GM11168 (cell line): ENCODE results near the gene RTN4RL2.
"Not testable (repeated sequence)": the region's sequence is repeated elsewhere in the genome, so short reads cannot be mapped to it uniquely, and the experiment has no call there.

Source experiments
- in situ Hi-C: fragments of 300-500 bp; cut with MboI; formaldehyde crosslinking; loops from one replicate; pipeline ENCODE4 v1.12.0; 2022; ENCODE audit warnings: low sequenced_read_pairs; ENCODE audit not compliant: unreplicated experiment

RTN4RL2 gene

DNA sequence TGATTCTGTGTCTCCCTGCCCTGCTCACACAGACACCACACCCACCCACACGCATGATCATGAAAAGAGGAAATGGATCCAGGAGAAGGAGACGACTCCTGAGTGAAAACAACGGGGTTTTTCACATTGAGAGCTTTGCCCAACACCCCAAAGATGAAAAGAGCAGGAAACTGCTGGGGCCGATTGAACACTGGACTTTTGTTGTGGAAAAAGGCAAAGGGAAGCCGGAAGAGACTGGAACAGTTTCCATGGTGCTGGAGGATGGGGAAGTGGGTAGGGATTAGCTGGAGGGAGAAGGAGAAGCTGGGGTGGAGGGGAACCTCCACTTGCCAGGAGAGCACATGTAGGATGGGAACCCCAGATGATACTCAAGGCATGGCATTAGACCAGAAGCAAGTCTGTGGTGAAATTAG, 28.2 kb upstream of the RTN4RL2 start:
- in situ Hi-C loops = no loop called here

DNA sequence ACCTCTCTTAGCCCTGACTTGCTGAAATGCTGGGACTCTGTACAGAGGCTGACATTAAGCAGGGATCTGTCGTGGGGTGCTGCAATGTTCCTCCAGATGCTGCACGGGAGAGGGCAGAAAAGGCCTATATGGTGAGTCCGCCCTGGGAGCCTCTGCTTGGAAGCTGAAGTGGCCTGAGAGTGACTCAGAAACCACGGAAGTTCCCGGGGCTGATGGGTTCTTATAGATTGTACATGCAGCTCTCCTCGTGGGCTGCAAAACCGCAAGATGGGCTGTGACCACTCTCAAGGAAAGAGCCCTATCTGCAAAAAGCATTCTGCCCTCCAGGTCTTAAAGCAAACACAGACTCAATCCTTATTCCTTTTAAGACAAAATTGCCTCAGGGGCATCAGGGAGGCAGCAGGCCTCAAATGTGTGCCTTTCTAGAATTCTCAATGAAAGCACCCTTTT, 27.6 kb upstream of the RTN4RL2 start:
- in situ Hi-C loops = no loop called here

DNA sequence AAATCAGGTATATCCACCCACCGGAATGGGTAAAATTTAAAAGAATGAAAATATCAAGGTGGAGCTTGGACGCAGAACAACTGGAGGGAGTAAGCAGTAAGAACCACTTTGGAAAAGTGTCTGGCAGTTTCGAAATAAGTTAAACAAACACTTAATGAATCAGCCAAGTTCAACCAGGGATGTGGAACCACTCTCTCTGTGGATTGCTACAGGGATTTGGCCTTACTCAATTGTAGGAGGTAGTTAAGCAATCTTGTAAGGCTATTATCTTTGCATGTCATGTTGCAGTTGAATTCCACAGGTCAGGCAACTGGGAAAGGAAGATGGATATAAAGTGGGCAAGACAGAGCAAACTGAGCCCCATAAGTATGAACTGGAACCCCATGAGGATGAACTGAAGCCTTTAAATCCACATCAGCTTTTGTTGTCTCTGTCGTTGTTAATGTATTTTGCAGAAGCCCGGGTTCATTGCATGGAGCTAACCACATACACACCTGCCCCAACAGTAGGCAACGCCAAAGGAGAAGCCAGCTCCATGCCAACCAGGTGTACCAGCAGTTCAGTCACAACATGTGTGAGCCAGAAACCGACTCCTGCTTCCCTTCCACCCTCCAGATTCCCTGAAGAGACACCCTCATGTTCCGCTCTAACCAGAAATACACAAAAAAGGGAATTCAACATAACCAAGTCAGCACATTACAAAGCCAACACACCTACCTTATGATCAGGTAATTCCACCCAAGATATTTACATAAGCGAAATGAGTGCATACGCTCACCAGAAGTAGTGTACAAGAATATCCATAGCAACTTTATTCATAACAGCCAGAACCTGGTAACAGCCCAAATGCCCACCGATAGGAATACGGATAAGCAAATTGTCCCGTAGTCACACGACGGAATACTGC, 25.4 kb upstream of the RTN4RL2 start:
- in situ Hi-C loops = no loop called here

DNA sequence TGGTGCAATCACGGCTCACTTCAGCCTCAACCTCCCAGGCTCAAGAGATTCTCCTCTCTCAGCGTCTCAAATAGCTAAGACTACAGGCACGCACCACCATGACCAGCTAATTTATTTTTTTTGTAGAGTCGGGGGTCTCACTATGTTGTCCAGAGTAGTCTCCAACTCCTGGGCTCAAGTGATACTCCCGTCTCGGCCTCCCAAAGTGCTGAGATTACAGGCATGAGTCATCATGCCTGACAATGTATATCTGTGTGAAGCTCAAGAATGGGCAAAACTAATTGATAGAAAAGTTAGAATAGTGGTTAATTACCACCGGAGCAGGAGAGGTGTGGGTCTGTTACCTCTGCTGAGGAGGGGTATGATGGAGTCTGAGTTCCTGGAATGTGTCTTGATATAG, 24.3 kb upstream of the RTN4RL2 start:
- in situ Hi-C loops = no loop called here

DNA sequence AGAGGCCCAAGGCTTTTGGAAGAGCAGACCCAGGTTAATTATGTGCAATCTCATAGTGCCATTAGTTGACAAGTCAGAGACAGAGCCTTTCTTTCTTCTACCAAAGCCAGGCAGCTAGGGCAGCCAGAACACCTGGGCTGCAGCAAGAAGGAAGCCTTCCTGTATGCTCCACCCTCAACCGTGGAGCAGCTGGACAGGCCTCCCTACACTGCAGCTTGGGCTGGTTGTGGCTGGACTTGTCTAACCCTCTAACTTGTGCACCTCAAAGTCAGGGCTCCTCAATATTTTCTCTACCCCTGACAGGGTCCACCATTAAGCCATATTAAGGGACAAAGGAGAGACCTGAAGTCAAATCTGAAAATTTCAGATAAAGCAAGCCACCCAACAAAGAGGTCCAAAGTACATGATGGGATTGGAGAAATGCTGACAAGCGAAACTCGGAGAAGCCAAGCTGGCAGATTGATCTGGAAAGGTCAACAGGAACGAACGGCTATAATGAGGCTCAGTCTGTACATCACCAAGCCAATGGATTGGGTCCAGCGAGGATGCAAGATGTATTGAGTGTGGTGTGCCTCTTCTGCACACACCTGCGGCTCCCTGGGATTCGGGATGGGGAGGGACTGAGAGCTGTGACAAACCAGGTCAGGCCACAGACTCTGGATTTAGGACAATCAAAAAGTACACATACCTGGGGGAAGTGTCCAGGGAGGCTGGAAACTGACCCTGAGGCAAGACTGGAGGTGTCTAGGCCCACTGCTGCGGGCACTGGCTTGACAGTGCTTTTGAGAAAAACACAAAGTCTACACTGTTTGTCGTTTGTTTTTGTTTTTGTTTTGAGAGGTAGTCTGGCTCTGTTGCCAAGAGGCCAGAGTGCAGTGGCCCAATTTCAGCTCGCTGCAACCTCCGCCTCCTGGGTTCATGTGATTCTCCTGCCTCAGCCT, 21.7 kb upstream of the RTN4RL2 start:
- in situ Hi-C loops = no loop called here

DNA sequence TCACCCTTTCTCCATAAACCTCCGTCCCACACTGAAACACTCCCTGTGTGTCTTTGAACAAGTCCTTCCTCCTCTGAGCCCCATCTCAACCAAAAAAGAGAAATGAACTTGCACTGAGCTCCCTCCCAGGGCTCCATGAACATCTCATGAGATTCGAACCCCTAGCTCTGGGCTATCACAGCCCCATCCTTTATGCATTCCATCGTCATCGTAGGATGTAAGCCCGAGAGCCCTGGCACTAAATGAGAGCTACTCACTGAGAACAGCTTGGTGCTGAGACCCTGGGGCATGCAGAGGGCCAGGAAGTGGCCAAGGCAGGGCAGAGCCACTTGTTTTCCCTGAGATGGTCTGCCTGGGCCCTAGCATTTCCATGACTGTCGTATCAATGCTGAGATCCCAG, 20.5 kb upstream of the RTN4RL2 start:
- in situ Hi-C loops = no loop called here

DNA sequence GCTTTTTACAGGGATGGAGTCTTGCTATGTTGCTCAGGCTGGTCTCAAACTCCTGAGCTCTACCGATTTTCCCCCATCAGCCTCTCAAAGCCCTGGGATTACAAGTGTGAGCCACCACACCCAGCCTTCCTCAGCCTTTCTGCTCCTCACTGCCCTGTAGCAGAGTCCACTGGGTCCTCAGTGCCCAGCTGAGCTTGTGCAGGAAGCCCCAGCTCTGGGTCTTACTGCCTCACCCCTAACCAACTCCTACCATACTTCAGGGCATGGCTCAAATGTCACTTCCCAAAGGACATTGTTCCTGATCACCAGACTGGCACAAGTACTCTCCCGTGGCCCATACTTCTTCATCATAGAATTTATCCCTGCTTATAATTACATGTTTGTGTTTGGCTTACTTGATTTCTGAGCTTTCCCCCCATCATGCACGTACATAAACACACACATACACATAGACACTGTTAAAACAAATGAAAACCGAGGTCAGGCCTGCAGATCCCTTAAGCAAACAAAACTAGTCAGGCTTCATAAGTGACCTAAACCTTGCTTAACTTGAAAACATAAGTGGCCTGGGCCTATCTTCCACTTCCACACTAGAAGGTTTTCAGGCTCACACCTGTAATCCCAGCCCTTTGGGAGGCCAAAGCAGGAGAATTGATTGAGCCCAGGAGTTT, 19.4 kb upstream of the RTN4RL2 start:
- in situ Hi-C loops = no loop called here

DNA sequence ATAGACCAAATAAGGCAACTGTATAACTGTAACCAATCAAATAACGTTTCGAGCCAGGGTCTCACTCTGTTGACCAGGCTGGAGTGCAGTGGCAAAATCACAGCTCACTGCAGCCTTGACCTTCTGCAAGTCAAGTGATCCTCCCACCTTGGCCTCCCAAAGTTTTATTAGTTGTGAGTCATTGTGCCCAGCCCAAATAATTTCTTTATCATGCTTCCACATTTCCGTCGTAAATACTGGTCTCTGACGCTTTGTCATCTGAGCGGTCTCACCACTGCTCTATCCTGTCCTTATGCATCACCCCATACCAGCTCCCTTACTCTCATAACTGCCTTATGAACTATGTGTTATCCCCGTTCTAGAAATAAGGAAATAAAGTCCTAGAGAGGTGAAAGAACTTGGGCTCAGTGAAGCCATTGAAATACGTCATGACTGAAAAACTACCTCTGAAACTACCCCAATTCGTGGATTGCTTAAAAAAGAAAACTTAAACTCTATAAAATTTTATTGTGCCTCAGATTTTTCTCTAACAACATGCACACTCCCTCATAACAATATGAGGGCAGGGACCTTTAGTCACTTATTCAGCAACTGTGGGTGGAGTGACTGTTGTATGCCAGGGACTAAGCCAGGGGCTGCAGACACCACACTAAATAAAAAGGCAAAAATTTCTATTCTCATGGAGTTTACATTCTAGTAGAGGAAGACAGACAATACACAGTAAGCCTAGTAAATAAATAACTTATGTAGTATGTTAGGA, 15.8 kb upstream of the RTN4RL2 start:
- in situ Hi-C loops = no loop called here

DNA sequence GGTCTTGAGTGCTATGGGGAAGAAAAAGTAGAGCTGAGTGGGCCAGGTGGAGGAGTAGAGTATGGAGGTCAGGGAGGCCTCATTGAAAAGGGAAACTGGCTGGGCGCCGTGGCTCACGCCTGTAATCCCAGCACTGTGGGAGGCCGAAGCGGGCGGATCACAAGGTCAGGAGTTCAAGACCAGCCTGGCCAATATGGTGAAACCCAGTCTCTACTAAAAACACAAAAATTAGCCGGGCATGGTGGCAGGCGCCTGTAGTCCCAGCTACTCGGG, 15.3 kb upstream of the RTN4RL2 start:
- in situ Hi-C loops = not testable (repeated sequence)

DNA sequence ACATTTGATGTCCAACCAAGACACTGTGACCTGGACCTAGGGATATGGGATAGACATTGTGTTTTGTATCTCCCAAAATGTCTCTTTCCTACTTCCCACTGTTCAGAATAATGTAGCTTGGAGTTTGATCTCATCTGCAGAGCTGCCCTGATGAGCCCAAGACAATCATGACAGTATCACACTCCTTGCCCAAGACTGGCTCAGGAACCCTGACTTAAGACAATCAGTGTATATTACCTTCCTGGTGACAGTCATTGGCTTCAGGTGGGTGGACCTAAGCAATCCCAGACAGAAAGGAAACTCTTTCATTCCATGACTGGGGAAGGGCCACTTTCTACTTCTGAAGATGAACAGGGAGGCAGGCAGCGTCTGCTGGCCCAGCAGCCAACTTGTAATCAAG, 14.3 kb upstream of the RTN4RL2 start:
- in situ Hi-C loops = no loop called here

DNA sequence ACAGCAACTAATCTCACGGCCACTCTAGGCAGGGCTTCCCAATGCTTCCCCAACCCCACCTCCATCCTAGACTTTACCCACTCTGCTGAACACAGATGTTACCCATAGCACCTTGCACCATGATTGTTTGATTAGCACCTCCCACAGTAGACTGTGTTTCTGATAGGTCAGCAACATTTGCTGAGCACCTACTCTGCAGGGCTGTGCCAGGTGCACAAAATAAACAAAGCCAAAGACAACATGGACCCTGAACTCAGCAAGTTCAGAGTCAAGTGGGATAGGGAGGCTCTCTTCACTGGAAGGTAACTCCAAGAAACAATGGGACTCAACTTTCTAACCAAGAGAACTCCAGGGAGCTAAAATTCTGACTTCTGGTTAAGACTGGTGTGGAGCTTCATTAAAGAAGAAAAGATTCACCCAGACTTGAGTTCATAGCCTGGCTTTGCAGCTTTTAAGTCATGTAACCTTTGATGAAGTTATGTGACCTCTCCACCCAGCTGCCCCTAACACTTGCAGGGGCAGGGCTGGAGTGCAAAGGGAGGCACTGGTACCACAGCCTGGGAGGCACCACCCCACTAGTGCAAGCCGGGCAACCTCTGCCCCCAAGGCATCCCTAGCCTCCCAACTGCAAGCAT, 6.7 kb upstream of the RTN4RL2 start:
- in situ Hi-C loops = no loop called here

DNA sequence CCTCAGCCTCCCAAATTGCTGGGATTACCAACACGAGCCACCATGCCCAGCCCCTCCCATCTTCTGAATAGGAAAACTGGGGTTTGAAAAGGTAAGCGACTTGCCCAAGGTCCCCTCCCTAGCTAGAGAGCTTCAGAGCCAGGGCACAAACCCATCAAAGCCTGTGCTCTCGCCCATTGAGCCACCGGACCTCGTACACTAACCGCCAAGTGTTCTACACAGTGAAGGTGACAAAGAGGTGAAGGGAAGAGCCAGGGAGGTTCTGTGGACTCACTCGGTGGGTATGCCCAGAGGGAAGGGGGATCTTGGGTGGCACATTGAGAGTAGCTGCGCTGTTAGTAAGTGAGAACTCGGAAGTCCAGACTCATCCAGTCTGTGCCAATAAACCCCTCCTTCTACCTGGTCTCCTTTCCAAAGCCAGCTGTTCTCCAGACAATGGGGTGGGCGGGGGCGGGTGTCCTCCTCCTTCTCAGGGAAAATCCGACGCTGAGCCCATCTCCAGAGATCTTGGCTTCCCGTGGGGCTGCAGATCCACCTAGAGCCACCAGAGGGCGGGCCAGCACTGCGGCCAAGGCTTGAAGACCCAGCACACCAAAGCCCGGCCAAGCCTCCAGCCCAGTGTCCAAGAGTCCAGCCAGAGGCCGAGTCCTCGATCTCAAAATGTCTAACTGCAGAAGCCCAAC, 3.2 kb upstream of the RTN4RL2 start:
- in situ Hi-C loops = no loop called here

DNA sequence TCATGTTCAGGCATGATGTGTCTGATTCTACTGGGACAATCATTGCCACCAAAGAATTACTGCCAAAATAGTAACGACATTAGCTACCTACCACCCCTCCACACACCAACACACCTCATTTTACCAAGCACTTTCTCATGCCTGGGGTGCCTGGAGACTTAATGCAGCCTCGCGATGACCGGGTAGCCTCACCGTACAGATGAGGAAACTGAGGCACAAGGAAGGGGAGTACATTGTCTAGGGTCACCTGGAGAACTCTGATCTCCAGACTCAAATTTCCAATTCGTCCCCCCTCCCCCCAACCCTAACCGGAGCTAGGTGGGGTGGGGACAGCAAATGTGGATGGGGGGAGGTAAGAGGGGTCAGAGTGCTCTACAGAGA, 2.7 kb upstream of the RTN4RL2 start:
- in situ Hi-C loops = no loop called here

DNA sequence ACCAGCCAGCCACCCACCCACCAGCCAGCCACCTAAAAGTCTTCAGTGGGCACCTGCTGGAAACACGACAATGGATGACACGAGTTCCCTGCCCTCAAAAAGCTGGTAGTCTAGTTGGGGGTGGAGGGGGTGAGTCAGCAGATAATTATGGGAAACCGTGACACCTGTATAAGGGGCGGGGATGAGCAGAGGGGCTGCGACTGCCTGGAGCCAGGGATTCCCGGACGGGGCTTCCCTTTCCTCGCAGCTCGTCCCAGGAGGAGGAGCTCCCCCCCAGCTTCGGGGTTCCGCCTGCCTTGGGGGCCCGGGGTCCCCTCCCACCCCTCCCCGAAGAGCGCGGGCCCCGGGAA, 2.3 kb upstream of the RTN4RL2 start:
- in situ Hi-C loops = no loop called here

DNA sequence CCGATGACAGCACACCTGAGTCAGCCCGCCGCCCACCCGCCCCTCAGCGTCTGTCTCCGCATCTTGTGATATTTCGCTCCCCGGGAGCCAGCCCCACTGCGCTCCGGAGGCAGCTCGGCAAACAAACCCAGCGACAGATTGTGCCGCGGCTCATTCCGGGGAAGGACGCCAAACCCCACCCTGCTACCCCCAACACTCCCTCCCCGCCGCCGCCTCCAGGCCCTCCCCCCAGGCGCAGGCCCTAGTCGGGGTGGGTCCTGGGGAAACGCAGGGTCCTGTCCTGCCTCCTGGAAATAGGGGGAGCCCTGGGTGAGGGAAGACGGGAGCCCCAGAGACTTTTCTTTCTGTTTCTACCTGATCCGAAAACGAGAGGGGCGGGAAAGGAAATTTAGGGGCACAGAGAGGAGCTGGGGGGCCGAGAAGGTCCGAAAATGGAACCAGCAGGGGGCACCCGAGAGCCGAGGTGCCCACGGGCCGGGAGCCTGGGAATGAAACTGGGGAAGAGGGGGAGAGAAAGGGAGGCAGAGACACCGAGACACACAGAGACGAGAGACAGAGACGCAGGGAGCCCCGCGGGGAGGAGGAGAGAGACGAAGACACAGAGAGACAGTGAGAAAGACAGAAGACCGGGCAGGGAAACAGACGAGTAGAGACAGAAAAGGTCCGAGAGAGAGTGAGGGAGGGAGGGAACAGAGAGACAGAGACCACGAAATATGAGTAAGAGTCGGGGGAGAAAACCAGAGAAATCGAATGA, 1.7 kb upstream of the RTN4RL2 start:
- in situ Hi-C loops = no loop called here

DNA sequence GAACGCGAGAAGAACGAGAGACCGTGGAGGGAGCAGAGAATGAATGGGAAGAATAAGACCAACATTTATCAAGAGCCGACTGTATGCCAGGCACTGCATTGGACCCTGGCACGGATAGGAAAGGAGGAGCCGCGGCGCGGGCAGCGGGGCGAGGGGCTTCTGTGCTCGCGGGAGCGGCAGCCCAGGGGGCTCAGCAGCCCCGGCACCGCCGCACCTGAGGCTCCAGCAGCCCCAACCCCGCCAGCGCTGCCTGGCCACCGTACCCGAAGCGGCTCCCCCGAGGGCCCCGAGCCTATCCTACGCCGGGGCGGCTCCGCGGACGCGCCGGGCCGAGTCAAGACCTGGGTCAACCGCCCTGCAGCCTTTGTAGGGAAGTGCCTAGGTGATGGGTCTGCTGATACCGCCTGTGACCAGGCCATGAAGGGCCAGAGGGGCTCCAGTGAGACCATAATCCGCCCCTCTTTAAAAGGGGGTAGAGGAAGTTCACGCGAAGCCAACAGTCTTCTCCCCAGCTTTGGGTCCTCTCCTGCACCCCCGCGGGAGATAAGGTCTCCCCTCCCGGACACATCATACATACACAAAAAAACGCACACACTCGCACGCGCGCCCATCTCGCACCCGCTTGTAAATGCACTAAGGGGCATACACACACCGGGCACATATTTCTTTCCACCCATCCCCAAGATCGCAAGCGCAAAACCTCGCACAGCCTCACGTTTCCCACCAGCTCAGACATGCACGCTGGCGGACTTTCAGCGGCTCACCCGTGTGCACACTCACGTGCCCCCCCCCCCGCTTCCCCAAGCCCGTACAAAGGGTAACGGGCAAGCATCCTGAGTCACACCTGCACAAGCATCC, 935 bp upstream of the RTN4RL2 start:
- in situ Hi-C loops = no loop called here
